Epithelial cell of esophagus (primary cell): ENCODE results near the gene DAGLB.

Experiments
- DNase-seq: peaks from one replicate; pipeline ENCODE4 v3.0.0; 2010; ENCODE audit warnings: low read depth
- H3K4me3 ChIP-seq: 2 replicates; pipeline ENCODE4 v1.5.1; 2011; ENCODE audit warnings: mild to moderate bottlenecking, low read length, control low read depth
- CTCF ChIP-seq: IDR thresholded peaks from 2 replicates; pipeline ENCODE4 v1.5.1; 2011; ENCODE audit warnings: low read depth, mild to moderate bottlenecking, low read length, control low read depth, inconsistent platforms; ENCODE audit not compliant: insufficient read depth; ENCODE audit errors: missing control alignments

Gene DAGLB

GRCh38 chr7:6438427-6438826, 9.3 kb downstream of the DAGLB start:
- TF ChIP-seq CTCF, result no peak
- DNase-seq, result no peak
- no peak overlapping the region for H3K4me3 ChIP-seq

GRCh38 chr7:6437251-6437650, 10.5 kb downstream of the DAGLB start:
- peak; percentile 24 for DNase-seq
- no peak overlapping the region for H3K4me3 ChIP-seq
- TF ChIP-seq CTCF, result no peak

GRCh38 chr7:6436385-6436685, 11.4 kb downstream of the DAGLB start:
- H3K4me3 ChIP-seq, result no peak overlapping the region
- DNase-seq, result no peak
- no peak for TF ChIP-seq CTCF

- TF ChIP-seq CTCF, result peak; percentile 93
- H3K4me3 ChIP-seq, result no peak overlapping the region
- peak; percentile 75 for DNase-seq
Measured at GRCh38 chr7:6435486-6436384, 12.0 kb downstream of the DAGLB start.

GRCh38 chr7:6433784-6434615, 13.8 kb downstream of the DAGLB start:
- H3K4me3 ChIP-seq, result no peak overlapping the region
- TF ChIP-seq CTCF, result no peak
- no peak for DNase-seq

- H3K4me3 ChIP-seq, result no peak overlapping the region
- no peak for DNase-seq
Measured at GRCh38 chr7:6432781-6433180, 15.0 kb downstream of the DAGLB start.

More at GRCh38 chr7:6432781-6433180, 15.0 kb downstream of the DAGLB start:
- TF ChIP-seq CTCF, result no peak
